ENCODE results near the gene GNAO1.

Gene GNAO1

GRCh38 chr16:56340864-56341365, 149.6 kb downstream of the GNAO1 start:
- ChIA-PET CTCF (no interaction called here), POLR2A (ENCODE audit: low non-redundant PET) (no interaction called here)
- H3K27ac ChIP-seq: no peak overlapping the region
- no peak for TF ChIP-seq CTCF (conservative IDR thresholded peaks at IDR 0.05; ENCODE audit: low read depth)
- no peak for DNase-seq (ENCODE audit: low spot score)

GRCh38 chr16:56341656-56342399, 150.5 kb downstream of the GNAO1 start:
- DNase-seq (ENCODE audit: low spot score): no peak
- ChIA-PET POLR2A (ENCODE audit: low non-redundant PET) (no interaction called here), CTCF (interaction anchor here (0.6 to 2.0 kb wide), 2 partner anchors 14 to 1326 kb away, joined by 3 to 7 read pairs; partner anchors contain the start of gene ADGRG3)
- H3K27ac ChIP-seq: no peak overlapping the region
- no peak for TF ChIP-seq CTCF (conservative IDR thresholded peaks at IDR 0.05; ENCODE audit: low read depth)

GRCh38 chr16:56343661-56344517, 152.6 kb downstream of the GNAO1 start:
- no peak for TF ChIP-seq CTCF (conservative IDR thresholded peaks at IDR 0.05; ENCODE audit: low read depth)
- peak overlapping the region; percentile 45 for H3K27ac ChIP-seq
- ChIA-PET POLR2A (ENCODE audit: low non-redundant PET) (no interaction called here), CTCF (interaction anchor here (0.7 kb wide), 1 partner anchor 11 kb away, joined by 3 read pairs; no protein-coding TSS in a partner anchor)
- peak; percentile 44 for DNase-seq (ENCODE audit: low spot score)

- TF ChIP-seq CTCF (conservative IDR thresholded peaks at IDR 0.05; ENCODE audit: low read depth): no peak
- CTCF ChIA-PET: interaction anchor here (0.6 to 0.7 kb wide), 2 partner anchors 12 to 79 kb away, joined by 3 read pairs; no protein-coding TSS in a partner anchor
- POLR2A ChIA-PET (ENCODE audit: low non-redundant PET): interaction anchor here (0.6 kb wide), 1 partner anchor 638 kb away, joined by 9 read pairs; no protein-coding TSS in a partner anchor
- peak; percentile 65 for DNase-seq (ENCODE audit: low spot score)
- H3K27ac ChIP-seq: peak overlapping the region; percentile 45
Measured at GRCh38 chr16:56344518-56345405, 153.5 kb downstream of the GNAO1 start.

- ChIA-PET CTCF (interaction anchor here (0.6 kb wide), 1 partner anchor 79 kb away, joined by 3 read pairs; no protein-coding TSS in a partner anchor), POLR2A (ENCODE audit: low non-redundant PET) (interaction anchor here (0.6 kb wide), 1 partner anchor 639 kb away, joined by 9 read pairs; no protein-coding TSS in a partner anchor)
- no peak for TF ChIP-seq CTCF (conservative IDR thresholded peaks at IDR 0.05; ENCODE audit: low read depth)
- DNase-seq (ENCODE audit: low spot score): no peak
- peak overlapping the region; percentile 45; the same call in 1 of the 2 replicates for H3K27ac ChIP-seq
Measured at GRCh38 chr16:56345406-56346050, 154.2 kb downstream of the GNAO1 start.

All from RWPE1 (cell line).